OCI-LY3 (cell line): Measurements from ENCODE around the gene TMEM178A.

Source experiments
- H2AFZ ChIP-seq: fragments of 200-600, 300-600 bp; shearing (Covaris generic); 2 replicates; pipeline ENCODE4 v1.6.0; 2014; ENCODE audit warnings: antibody characterized with exemption, low read depth, low read length
- H3K27ac ChIP-seq: fragments of 200-600, 300-600 bp; sonication (generic); 2 replicates; pipeline ENCODE4 v1.5.1; 2014; ENCODE audit warnings: mild to moderate bottlenecking, low read length, moderate library complexity, mixed read lengths
- H3K27me3 ChIP-seq: fragments of 200-600, 300-600 bp; sonication (generic); 2 replicates; pipeline ENCODE4 v1.6.1; 2014; ENCODE audit warnings: low read depth, low read length, mixed read lengths
- H3K36me3 ChIP-seq: fragments of 200-600, 300-600 bp; sonication (generic); replicated peaks from 2 replicates; pipeline ENCODE3; 2014; ENCODE audit warnings: low read depth, low read length, mixed read lengths
- H3K4me1 ChIP-seq: fragments of 300-600, 200-600 bp; sonication (generic); 2 replicates; pipeline ENCODE4 v1.6.1; 2014; ENCODE audit warnings: low read length, mixed read lengths
- H3K4me2 ChIP-seq: fragments of 200-600, 300-600 bp; sonication (generic); 2 replicates; pipeline ENCODE4 v1.6.1; 2014; ENCODE audit warnings: low read length, mixed read lengths
- H3K4me3 ChIP-seq: fragments of 300-600, 200-600 bp; sonication (generic); 2 replicates; pipeline ENCODE4 v1.5.1; 2014; ENCODE audit warnings: antibody characterized with exemption, mild to moderate bottlenecking, low read length, moderate library complexity
- H3K79me2 ChIP-seq: fragments of 300-600, 200-600 bp; shearing (Covaris generic); 2 replicates; pipeline ENCODE4 v1.6.1; 2014; ENCODE audit warnings: mild to moderate bottlenecking, low read length, mixed read lengths
- H3K9ac ChIP-seq: fragments of 300-600, 200-600 bp; shearing (Covaris generic); 2 replicates; pipeline ENCODE4 v1.6.0; 2014; ENCODE audit warnings: mild to moderate bottlenecking, low read length, moderate library complexity
- H3K9me3 ChIP-seq: fragments of 200-600, 300-600 bp; shearing (Covaris generic); 2 replicates; pipeline ENCODE4 v1.6.1; 2014; ENCODE audit warnings: low read length, mixed read lengths; ENCODE audit not compliant: insufficient read depth
- H4K20me1 ChIP-seq: fragments of 200-600, 300-600 bp; sonication (generic); 2 replicates; pipeline ENCODE4 v1.6.1; 2016; ENCODE audit warnings: low read length, mixed read lengths; ENCODE audit not compliant: insufficient read depth
- CTCF ChIP-seq: fragments of 200-600, 300-600 bp; sonication (generic); IDR thresholded peaks from 2 replicates; pipeline ENCODE4 v1.5.1; 2014; ENCODE audit warnings: antibody characterized with exemption, low read length, low read depth
- EZH2phosphoT487 ChIP-seq: fragments of 200-600 bp; shearing (Covaris generic); IDR thresholded peaks from 2 replicates; pipeline ENCODE4 v1.6.1; 2018; ENCODE audit warnings: antibody characterized with exemption, mixed run types, low read depth

Gene TMEM178A

GRCh38 chr2:39679805-39680204, 14.1 kb downstream of the TMEM178A start:
- peaks cover 11% of the 10 kb centered on the region; the same call in 1 of the 2 replicates for H3K27me3 ChIP-seq
- H2AFZ ChIP-seq: no peak overlapping the region
- H3K36me3 ChIP-seq: no peaks in the 10 kb centered on the region
- no peak overlapping the region for H3K4me2 ChIP-seq
- H3K4me1 ChIP-seq: no peaks in the 10 kb centered on the region
- no peaks in the 10 kb centered on the region for H4K20me1 ChIP-seq
- no peak for TF ChIP-seq CTCF
- TF ChIP-seq EZH2phosphoT487: no peak
- no peak overlapping the region for H3K9ac ChIP-seq
- no peak overlapping the region for H3K4me3 ChIP-seq
- H3K9me3 ChIP-seq: 0 out of 2 replicates have a peak, but pooled peaks cover 4% of the 10 kb centered on the region
- H3K27ac ChIP-seq: no peak overlapping the region
- no peaks in the 10 kb centered on the region for H3K79me2 ChIP-seq

GRCh38 chr2:39682066-39682692, 16.5 kb downstream of the TMEM178A start:
- Histone ChIP-seq H4K20me1 (no peaks in the 10 kb centered on the region), H2AFZ (no peak overlapping the region), H3K79me2 (no peaks in the 10 kb centered on the region), H3K27ac (no peak overlapping the region), H3K9ac (no peak overlapping the region), H3K4me1 (no peaks in the 10 kb centered on the region), H3K4me3 (no peak overlapping the region), H3K4me2 (no peak overlapping the region), H3K27me3 (peaks cover 20% of the 10 kb centered on the region; the same call in 1 of the 2 replicates), H3K9me3 (0 out of 2 replicates have a peak, but pooled peaks cover 4% of the 10 kb centered on the region), H3K36me3 (no peaks in the 10 kb centered on the region)
- TF ChIP-seq CTCF: no peak
- TF ChIP-seq EZH2phosphoT487: no peak

- no peak overlapping the region for H3K27ac ChIP-seq
- no peak overlapping the region for H2AFZ ChIP-seq
- TF ChIP-seq CTCF (no peak), EZH2phosphoT487 (no peak)
- H4K20me1 ChIP-seq: no peaks in the 10 kb centered on the region
- H3K9ac ChIP-seq: no peak overlapping the region
- H3K27me3 ChIP-seq: peaks cover 20% of the 10 kb centered on the region; the same call in 1 of the 2 replicates
- H3K4me1 ChIP-seq: no peaks in the 10 kb centered on the region
- H3K36me3 ChIP-seq: no peaks in the 10 kb centered on the region
- 0 out of 2 replicates have a peak, but pooled peaks cover 4% of the 10 kb centered on the region for H3K9me3 ChIP-seq
- H3K4me3 ChIP-seq: no peak overlapping the region
- H3K4me2 ChIP-seq: no peak overlapping the region
- no peaks in the 10 kb centered on the region for H3K79me2 ChIP-seq
These were observed 17.4 kb downstream of the TMEM178A start for GRCh38 chr2:39683022-39683699.

- no peak overlapping the region for H2AFZ ChIP-seq
- H3K4me1 ChIP-seq: no peaks in the 10 kb centered on the region
- H3K27me3 ChIP-seq: peaks cover 15% of the 10 kb centered on the region; the same call in 1 of the 2 replicates
- no peak overlapping the region for H3K4me2 ChIP-seq
- H3K4me3 ChIP-seq: no peak overlapping the region
- H4K20me1 ChIP-seq: no peaks in the 10 kb centered on the region
- H3K9ac ChIP-seq: no peak overlapping the region
- no peaks in the 10 kb centered on the region for H3K36me3 ChIP-seq
- TF ChIP-seq CTCF (no peak), EZH2phosphoT487 (no peak)
- H3K79me2 ChIP-seq: no peaks in the 10 kb centered on the region
- no peak overlapping the region for H3K27ac ChIP-seq
- no peaks in the 10 kb centered on the region for H3K9me3 ChIP-seq
These were observed 18.7 kb downstream of the TMEM178A start for GRCh38 chr2:39684464-39684863.
